GM12878 (cell line): Measurements from ENCODE around the gene RAPGEF1.

Source experiments
- ASH2L ChIP-seq: fragments of 300-600, 200-600 bp; sonication (generic); IDR thresholded peaks from 2 replicates; pipeline ENCODE4 v1.6.1; 2017; ENCODE audit warnings: low read depth, mild to moderate bottlenecking, borderline replicate concordance
- ESRRA ChIP-seq: IDR thresholded peaks from 2 replicates; pipeline ENCODE4 v1.6.1; 2012; ENCODE audit warnings: mild to moderate bottlenecking, low read length, improper control_type of control experiment
- EZH2 ChIP-seq: IDR thresholded peaks from 2 replicates; pipeline ENCODE4 v1.6.1; 2012; ENCODE audit warnings: low read depth, mild to moderate bottlenecking, control low read depth, inconsistent platforms, low read length, borderline replicate concordance; ENCODE audit not compliant: control insufficient read depth
- KDM1A ChIP-seq: fragments of 200-600 bp; sonication (generic); IDR thresholded peaks from 2 replicates; pipeline ENCODE4 v1.6.1; 2016; ENCODE audit warnings: borderline replicate concordance
- MTA3 ChIP-seq: IDR thresholded peaks from 2 replicates; pipeline ENCODE4 v1.6.1; 2012; ENCODE audit warnings: low read length, inconsistent platforms, borderline replicate concordance
- POLR2A ChIP-seq: IDR thresholded peaks from 2 replicates; pipeline ENCODE4 v1.6.1; 2011; ENCODE audit warnings: low read depth, mild to moderate bottlenecking, low read length
- POLR2AphosphoS2 ChIP-seq: IDR thresholded peaks from 2 replicates; pipeline ENCODE4 v1.6.1; 2011; ENCODE audit warnings: low read depth, mild to moderate bottlenecking, low read length, improper control_type of control experiment, moderate library complexity
- YBX1 ChIP-seq: fragments of 450-650 bp; IDR thresholded peaks from 2 replicates; pipeline ENCODE4 v1.6.1; 2016; ENCODE audit warnings: antibody characterized with exemption
- TF ChIP-seq, protein P1 (sequence below): IDR thresholded peaks from 2 replicates; pipeline ENCODE4 v1.6.1; 2012; ENCODE audit warnings: mild to moderate bottlenecking, low read depth, low read length
- TF ChIP-seq, protein P2 (sequence below), 3 experiments: IDR thresholded peaks in 2 of 3; conservative IDR thresholded peaks in 1 of 3; 2 replicates each; pipeline ENCODE4 v1.5.1; 2011; ENCODE audit warnings: low read depth in 3 of 3, low read length in 3 of 3, mild to moderate bottlenecking in 3 of 3, control low read depth in 2 of 3, moderate library complexity in 2 of 3, inconsistent platforms in 1 of 3, mixed read lengths in 1 of 3; ENCODE audit not compliant: control insufficient read depth in 2 of 3, insufficient read depth in 1 of 3; ENCODE audit errors: extremely low read depth in 1 of 3
- TF ChIP-seq, protein P3 (sequence below): IDR thresholded peaks from 2 replicates; pipeline ENCODE4 v1.6.1; 2012; ENCODE audit warnings: low read depth, low read length, improper control_type of control experiment
- TF ChIP-seq, protein P4 (sequence below): fragments of 450-650 bp; IDR thresholded peaks from 2 replicates; pipeline ENCODE4 v1.6.1; 2017; ENCODE audit warnings: mild to moderate bottlenecking, low read depth, inconsistent platforms; ENCODE audit not compliant: poor library complexity, severe bottlenecking

DNA sequence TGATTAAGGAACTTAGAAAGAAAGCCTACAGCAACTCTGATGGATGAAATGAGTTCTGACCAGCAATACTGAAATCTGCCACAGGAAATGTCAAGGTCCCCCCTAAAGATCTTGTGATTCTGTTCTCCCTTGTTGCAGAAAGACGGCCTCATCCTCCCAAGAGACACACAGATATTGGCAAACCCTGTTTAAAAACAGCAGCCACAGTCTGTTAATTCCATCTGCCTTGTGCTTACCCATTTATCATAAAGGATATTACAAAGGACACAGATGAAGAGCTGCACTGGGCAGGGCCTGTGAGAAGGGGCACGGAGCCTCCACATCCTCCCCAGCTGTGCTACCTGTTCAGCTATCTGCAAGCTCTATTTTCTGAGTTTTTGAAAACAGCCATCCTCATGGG, 15.2 kb downstream of the RAPGEF1 start:
- TF ChIP-seq, protein P1, sequence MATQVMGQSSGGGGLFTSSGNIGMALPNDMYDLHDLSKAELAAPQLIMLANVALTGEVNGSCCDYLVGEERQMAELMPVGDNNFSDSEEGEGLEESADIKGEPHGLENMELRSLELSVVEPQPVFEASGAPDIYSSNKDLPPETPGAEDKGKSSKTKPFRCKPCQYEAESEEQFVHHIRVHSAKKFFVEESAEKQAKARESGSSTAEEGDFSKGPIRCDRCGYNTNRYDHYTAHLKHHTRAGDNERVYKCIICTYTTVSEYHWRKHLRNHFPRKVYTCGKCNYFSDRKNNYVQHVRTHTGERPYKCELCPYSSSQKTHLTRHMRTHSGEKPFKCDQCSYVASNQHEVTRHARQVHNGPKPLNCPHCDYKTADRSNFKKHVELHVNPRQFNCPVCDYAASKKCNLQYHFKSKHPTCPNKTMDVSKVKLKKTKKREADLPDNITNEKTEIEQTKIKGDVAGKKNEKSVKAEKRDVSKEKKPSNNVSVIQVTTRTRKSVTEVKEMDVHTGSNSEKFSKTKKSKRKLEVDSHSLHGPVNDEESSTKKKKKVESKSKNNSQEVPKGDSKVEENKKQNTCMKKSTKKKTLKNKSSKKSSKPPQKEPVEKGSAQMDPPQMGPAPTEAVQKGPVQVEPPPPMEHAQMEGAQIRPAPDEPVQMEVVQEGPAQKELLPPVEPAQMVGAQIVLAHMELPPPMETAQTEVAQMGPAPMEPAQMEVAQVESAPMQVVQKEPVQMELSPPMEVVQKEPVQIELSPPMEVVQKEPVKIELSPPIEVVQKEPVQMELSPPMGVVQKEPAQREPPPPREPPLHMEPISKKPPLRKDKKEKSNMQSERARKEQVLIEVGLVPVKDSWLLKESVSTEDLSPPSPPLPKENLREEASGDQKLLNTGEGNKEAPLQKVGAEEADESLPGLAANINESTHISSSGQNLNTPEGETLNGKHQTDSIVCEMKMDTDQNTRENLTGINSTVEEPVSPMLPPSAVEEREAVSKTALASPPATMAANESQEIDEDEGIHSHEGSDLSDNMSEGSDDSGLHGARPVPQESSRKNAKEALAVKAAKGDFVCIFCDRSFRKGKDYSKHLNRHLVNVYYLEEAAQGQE, result no peak
- no peak for TF ChIP-seq ASH2L
- TF ChIP-seq, protein P2, sequence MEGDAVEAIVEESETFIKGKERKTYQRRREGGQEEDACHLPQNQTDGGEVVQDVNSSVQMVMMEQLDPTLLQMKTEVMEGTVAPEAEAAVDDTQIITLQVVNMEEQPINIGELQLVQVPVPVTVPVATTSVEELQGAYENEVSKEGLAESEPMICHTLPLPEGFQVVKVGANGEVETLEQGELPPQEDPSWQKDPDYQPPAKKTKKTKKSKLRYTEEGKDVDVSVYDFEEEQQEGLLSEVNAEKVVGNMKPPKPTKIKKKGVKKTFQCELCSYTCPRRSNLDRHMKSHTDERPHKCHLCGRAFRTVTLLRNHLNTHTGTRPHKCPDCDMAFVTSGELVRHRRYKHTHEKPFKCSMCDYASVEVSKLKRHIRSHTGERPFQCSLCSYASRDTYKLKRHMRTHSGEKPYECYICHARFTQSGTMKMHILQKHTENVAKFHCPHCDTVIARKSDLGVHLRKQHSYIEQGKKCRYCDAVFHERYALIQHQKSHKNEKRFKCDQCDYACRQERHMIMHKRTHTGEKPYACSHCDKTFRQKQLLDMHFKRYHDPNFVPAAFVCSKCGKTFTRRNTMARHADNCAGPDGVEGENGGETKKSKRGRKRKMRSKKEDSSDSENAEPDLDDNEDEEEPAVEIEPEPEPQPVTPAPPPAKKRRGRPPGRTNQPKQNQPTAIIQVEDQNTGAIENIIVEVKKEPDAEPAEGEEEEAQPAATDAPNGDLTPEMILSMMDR (IDR thresholded peaks at IDR 0.05 in 2 of 3, conservative IDR thresholded peaks at IDR 0.05 in 1 of 3; ENCODE audit: control insufficient read depth in 2 of 3, extremely low read depth in 1 of 3, insufficient read depth in 1 of 3, low read depth in 3 of 3, low read length in 3 of 3), result no peak
- no peak for TF ChIP-seq KDM1A
- TF ChIP-seq YBX1, result no peak
- TF ChIP-seq, protein P3, sequence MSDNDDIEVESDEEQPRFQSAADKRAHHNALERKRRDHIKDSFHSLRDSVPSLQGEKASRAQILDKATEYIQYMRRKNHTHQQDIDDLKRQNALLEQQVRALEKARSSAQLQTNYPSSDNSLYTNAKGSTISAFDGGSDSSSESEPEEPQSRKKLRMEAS, result no peak
- TF ChIP-seq, protein P4, sequence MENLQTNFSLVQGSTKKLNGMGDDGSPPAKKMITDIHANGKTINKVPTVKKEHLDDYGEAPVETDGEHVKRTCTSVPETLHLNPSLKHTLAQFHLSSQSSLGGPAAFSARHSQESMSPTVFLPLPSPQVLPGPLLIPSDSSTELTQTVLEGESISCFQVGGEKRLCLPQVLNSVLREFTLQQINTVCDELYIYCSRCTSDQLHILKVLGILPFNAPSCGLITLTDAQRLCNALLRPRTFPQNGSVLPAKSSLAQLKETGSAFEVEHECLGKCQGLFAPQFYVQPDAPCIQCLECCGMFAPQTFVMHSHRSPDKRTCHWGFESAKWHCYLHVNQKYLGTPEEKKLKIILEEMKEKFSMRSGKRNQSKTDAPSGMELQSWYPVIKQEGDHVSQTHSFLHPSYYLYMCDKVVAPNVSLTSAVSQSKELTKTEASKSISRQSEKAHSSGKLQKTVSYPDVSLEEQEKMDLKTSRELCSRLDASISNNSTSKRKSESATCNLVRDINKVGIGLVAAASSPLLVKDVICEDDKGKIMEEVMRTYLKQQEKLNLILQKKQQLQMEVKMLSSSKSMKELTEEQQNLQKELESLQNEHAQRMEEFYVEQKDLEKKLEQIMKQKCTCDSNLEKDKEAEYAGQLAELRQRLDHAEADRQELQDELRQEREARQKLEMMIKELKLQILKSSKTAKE, result no peak
- TF ChIP-seq ESRRA, result no peak
- no peak for TF ChIP-seq POLR2AphosphoS2
- TF ChIP-seq POLR2A, result no peak
- no peak for TF ChIP-seq EZH2
- TF ChIP-seq MTA3, result no peak
